ENCODE results near the gene SPIN2B.
"Not testable (repeated sequence)": the region's sequence is repeated elsewhere in the genome, so short reads cannot be mapped to it uniquely, and the experiment has no call there.

SPIN2B gene

DNA sequence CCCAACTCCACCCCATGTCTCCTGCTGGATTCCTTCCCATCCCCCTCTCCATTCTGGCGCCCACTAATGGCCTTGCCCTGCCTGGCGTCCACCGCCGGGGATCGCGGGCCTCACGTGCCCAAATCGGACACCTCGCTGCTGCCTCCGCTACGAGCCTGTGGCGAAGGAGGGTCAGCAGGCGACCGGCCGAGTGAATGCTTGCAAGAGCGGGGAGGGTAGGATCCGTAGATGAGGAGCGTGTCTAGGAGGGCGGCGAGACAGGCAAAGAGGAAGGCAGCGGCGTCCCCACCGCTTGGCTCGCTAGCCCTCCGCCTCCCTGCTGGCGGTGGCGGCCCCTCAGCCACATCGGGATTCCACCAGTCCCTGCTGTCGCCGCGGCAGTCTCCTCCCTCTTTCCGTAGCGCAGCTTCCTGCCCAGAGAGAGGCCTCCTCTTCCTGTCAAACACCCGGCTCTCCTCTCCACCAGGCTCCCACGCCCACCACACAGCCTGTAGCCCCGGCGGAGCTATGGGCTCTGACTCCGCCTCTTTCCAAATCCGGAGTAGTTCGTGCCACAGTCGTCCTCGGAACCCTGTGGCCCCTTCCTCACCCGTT is at the start of gene SPIN2B:
TSS of gene SPIN2B (minus strand) at position 387 of the 594 bp plus-strand sequence.
- TF ChIP-seq, protein P1, sequence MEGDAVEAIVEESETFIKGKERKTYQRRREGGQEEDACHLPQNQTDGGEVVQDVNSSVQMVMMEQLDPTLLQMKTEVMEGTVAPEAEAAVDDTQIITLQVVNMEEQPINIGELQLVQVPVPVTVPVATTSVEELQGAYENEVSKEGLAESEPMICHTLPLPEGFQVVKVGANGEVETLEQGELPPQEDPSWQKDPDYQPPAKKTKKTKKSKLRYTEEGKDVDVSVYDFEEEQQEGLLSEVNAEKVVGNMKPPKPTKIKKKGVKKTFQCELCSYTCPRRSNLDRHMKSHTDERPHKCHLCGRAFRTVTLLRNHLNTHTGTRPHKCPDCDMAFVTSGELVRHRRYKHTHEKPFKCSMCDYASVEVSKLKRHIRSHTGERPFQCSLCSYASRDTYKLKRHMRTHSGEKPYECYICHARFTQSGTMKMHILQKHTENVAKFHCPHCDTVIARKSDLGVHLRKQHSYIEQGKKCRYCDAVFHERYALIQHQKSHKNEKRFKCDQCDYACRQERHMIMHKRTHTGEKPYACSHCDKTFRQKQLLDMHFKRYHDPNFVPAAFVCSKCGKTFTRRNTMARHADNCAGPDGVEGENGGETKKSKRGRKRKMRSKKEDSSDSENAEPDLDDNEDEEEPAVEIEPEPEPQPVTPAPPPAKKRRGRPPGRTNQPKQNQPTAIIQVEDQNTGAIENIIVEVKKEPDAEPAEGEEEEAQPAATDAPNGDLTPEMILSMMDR (IDR thresholded peaks at IDR 0.05) = no peak

DNA sequence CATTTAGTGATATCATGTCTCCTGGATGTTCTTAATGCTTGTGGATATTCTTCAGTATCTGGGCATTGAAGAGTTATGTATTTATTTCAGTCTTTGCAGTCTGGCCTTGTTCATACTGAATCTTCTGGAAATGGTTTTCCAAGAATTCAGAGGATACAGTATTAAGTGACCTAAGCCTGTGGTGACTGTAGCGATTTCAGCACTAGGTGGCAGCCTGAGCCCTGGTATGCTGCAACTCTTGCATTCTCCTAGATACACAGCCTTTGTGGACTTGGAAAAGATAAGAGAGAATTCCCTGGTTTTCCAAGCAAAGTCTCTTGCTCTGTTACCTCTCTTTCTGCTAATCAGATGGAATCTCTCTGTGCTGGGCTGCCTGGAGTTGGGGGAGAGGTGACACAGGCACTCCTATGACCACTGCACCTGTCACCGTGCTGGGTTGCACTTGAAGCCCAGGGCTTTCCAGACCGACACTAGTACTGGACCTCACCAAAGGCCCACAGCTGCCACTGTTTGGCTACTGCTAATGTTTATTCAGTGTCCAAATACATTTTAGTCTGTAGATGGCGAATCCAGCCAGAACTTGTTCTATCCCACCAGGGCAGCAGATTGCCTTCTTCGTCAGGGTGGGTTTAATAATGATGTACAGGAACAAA is 35.2 kb upstream of the SPIN2B start:
- TF ChIP-seq, protein P1 (IDR thresholded peaks at IDR 0.05) = peak; percentile 55

DNA sequence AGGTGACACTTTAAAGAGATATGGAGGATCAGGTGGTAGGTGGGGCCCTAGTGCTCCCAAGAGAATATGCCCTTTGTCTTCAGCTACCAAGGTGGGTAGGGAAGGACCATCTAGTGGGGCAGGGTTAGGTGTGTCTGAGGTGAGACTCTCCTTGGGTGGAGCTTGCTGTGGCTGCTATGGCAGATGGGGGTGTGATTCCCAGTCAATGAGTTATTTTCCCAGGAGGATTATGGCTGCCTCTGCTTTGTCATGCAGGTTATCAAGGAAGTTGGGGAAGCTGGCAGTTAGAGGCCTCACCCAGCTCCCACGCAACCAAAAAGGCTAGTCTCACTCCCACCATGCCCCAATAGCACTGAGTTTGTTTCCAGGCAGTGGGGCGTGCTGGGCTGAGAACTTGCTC is 33.8 kb upstream of the SPIN2B start:
- TF ChIP-seq, protein P1 (IDR thresholded peaks at IDR 0.05) = no peak

DNA sequence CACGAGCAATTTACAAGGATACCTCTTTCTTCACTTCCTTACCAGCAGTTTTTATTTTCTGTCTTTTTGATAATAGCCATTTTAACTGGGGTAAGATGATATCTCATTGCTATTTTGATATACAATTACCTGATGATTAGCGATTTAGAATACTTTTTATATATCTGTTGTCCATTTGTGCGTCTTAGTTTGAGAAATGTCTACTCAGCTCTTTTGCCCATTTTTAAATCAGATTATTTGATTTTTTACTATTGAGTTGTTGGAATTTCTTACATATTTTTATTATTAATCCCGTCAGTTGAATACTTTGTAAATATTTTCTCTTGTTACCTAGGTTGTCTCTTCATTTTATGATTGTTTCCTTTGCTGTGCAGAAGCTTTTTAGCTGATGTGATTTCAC is 17.3 kb upstream of the SPIN2B start:
- TF ChIP-seq, protein P1 (IDR thresholded peaks at IDR 0.05) = no peak

DNA sequence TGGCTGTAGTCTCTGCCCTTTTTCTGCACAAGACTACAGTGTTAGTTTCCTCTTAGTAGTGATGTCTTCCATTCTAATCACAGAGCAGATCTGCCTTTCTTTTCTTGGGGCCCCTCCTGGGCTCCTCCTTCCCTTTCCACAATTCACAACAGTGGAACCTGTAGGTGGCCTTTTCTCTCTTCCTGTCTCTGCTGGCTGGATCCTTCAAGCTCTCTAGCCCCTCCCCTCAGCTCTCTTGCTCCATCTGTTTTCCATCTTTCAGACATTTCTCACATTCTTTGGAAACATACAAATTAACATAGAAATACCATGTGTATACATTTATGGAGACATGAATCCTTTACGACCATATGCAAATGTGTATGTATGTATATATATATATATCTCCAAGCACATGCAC is 16.2 kb upstream of the SPIN2B start:
- TF ChIP-seq, protein P1 (IDR thresholded peaks at IDR 0.05) = no peak

DNA sequence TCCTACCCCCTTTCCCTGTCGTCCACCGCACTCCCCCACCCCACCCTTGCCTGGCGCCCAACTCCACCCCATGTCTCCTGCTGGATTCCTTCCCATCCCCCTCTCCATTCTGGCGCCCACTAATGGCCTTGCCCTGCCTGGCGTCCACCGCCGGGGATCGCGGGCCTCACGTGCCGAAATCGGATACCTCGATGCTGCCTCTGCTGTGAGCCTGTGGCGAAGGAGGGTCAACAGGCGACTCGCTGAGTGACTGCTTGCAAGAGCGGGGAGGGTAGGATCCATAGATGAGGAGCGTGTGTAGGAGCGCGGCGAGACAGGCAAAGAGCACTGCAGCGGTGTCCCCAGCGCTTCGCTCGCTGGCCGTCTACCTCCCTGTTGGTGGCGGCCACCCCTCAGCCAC is 15.7 kb upstream of the SPIN2B start, which contains the start of gene SPIN2A:
TSS of gene SPIN2A (minus strand) at position 325 of the 400 bp plus-strand sequence. CDS start 800 bp downstream, outside the sequence.
- TF ChIP-seq, protein P1 (IDR thresholded peaks at IDR 0.05) = not testable (repeated sequence)

DNA sequence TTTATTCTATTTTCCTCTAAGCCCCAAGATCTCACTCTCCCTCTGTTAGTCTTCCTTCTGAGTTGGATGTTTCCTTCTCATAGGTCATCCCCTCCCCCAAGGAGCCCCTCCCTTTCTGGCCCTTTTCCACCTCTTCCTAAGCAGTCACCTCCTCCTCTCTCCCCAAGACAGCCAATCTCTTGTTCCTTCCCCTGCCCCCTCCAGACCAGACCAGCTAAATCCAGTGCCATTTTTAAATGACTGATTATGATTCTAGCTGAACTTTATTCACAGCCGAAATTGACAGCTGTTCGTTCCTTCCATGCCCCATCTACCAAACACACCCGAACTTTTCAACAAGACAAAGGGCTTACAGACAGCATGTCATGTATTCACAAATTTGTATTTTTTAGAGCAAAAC is 13.9 kb upstream of the SPIN2B start:
- TF ChIP-seq, protein P1 (IDR thresholded peaks at IDR 0.05) = no peak

All from LNCAP (cell line).